GM04503 (cell line): Measurements from ENCODE around the gene KANK4.
A peak's percentile ranks its signal among the peaks of the same experiment; 100 is the strongest.

Experiments used
- DNase-seq: peaks from one replicate; pipeline ENCODE4 v3.0.0-alpha.2; 2012; ENCODE audit warnings: low read depth

Gene KANK4

DNA sequence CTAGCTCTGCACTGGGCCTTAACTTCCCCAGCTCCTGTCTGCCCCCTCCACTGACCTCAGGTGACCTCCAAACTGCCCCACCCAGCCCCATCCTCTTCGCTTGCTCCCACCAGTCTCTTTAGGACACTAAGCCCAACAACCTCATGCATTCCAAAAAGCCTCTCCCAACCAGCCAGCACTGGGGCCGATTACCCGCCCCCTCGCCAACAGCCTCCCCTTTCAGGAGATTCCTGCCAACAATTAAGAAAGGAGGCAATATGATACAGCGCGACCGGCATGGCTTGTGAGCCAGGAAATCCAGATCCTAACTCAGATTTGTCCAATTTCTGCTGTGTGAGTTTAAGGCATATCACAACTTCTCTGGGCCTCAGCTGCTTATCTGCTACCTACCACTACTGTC lies 14.7 kb downstream of the KANK4 start:
- DNase-seq: no peak

DNA sequence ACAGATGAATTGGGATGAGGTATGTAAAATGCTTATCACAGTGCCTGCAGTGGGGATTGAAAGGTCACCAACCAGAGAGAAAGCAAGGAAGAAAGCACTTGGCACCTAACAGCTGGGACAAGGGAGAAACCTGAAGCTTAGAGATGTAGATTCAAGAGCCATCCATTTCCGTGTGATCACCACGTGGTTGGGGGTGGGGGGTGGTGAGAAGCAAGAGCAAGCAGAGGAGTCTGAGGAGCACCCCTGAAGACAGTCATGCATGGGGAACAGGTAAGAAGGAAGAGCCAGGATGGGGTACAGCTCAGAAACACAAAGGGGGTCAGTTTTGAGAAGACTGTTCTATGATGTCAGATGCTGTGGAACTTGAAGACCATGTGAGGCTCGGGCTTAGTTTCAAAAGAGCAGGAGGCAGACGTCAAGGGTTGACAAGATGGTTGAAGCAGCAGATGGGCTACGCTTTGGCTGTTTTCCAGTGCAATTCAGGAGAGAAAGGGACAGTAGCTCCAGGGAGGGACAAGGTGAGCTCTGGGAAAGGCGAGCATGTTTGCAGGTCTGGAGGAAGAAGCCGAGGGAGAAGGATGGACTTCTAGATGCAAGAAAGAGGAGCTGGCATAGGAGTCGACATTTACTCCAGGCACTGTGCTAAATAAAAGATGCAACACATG lies 17.4 kb downstream of the KANK4 start:
- DNase-seq: no peak

DNA sequence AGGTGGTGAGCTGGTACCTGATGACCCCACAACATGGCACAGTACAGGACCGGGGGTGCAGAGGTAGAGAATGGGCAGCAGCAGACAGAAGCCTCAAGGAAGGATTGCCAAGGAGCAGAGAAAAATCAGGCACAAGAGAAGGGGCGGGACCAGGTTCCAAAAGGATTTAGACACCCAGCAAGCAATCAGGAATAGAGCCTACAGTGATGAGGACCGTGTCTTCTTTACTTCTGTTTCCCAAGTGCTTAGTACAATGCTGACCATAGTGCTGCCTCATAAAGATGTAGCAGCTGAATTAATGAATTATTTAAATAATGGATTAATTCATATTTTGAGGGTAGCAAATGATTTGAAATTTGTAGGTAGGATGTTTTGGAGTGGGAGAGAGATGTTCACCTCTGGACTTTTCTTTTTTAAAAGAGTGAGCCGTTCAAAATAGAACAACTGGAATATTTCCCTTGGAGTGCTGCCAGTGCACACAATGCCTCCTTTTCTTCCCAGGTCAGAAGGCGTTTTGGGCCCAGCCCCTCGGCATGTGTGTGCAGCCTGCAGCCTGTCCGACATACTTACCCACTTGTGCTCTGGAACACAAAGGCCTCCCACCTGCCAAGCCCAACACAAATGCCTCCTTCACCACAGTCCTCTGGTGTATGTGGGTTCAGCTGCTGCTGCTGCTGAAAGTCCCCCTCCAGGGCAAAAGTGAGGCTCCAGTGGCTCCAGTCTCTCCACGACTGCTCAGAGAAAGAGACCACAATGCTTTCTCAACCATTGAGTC lies 19.6 kb downstream of the KANK4 start:
- DNase-seq: no peak

DNA sequence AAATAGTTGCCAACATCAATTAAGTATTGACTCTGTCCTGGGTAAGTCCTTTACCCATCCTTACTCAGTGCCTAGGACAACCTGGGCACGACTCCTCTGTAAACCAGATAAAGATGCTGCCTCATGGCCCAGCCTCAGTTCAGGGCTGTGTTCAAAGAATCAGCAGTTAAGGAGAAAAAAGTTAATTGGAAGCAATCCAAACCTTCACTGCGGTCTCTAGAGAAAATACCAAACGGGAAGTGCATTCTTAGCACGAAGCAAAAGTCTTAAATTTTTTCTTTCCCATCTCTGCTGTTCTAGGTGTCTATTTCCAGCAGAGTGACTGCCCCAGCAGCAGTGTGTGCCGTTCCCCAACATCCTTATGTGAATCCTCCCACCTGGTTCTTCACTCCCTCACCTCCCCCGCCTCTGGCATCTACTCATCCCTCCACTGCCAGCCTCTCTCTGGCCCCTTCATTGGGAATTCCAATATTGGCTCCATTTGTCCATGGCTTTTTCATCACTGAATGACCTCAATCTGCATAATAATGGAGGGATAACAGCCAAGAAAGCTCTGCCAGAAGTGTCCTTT lies 23.2 kb downstream of the KANK4 start:
- DNase-seq: peak; percentile 61

DNA sequence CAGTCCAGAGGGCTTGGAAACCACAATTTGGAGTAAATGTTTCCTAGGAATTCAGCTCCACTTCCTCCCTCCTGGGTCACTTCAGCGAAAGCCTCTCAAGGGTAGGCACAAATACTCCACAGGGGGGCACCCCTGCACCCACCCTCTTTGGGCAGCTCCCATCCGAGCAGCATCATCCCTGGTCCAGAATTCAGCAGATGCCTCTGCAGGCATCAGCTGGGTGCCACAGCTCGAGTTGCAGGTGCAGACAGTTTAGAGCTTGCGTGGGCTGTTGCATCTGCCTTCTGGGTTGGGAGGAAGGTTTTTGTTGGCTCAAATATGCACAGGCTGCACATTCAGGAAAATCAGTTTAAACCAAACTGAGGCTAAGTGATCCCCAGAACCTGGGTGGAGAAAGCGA lies 25.0 kb downstream of the KANK4 start:
- no peak for DNase-seq

DNA sequence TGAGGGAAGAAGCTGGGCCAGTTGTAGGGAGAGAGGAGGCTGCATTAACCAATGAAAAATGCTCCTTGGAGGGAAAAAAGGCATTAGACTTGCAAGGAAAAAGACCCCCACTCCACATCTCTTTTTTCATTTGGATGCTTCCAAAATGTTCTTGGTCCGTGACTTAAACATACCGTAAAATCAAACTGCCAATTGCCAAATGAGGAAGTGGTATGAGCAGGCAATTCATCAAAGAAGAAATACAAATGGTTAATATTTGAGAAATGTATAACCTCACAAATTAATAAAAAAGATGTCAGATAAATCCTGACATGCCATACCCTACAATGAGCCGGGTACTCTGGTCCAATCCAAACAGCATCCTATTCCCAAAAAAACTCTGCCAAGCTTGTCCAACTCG lies 30.6 kb downstream of the KANK4 start:
- no peak for DNase-seq

DNA sequence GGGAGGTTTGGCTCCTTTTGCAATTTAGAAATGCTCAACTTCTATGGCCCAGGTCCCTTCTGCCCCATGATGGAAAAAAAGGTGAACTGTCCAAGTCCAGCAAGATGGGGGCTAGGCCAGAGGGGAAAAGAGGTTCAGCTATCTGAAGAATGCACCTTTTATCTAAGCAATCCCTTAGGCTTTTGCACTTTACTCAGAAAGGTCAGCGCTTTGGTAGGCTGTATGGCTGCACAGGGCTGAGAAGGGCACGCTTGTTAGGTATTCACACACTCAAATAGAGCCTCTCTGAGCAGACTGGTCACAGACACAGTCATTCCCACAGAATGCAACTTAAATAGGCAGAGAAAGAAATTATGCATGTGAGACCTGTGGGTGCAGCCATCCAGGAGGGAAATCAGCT lies 31.0 kb downstream of the KANK4 start:
- no peak for DNase-seq

DNA sequence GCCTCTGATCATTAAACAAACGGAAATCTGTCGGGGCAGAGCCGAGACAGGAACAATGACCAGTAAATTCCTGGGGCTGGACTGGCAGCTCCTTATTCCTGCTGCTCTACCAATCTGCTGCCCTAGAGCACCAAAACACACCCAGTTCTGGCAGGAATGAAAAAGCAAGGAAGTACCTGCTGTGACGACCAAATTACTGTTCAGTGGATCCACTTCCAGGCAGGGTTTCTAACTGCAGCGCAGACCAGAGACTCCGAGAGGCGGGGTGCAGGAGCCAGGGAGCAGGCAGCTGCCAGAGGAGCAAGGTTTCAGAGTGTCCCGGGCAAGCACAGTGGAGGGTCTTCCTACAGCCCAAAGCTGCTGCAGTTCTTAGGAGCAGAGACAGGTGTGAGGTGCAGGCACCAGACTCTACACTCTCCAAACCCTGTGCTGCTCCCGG lies 32.4 kb downstream of the KANK4 start:
- no peak for DNase-seq

DNA sequence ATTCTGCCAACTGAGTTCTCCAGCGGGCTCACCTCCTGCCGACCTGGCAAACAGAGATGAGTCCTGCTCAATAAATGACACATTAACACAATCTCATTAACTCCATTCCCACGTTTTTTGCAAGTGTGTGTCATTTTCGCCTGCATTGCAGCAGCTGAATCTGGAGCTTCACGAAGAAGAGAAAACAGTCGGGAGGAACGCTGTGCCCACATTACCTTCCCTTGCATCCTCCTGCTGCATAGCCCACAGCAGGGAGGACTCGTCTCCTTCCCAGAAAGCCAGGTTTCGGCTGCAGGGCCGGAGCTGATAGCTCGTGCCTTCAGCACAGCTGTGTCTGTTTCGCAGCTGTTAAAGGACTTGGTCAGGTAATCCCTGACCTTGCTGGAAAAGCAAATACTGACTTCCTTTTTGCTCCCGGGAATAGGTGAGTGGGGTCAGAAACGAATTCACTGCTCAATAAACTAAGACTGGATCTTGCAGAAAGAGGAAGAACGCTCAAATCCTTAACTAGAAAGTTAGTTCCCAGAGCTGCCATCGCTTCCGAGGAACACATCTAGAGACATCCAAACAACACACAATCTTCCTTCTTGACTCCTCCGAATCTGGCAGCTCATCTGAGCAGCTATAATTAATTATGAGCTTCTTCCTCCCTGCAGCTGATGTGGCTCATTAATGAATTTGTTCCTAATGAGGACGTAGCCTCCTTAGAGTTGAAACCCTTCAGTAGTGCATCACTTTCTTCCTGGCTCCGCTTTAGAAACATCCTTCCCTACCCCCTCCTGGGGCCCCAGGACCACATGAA lies 33.0 kb downstream of the KANK4 start:
- no peak for DNase-seq

DNA sequence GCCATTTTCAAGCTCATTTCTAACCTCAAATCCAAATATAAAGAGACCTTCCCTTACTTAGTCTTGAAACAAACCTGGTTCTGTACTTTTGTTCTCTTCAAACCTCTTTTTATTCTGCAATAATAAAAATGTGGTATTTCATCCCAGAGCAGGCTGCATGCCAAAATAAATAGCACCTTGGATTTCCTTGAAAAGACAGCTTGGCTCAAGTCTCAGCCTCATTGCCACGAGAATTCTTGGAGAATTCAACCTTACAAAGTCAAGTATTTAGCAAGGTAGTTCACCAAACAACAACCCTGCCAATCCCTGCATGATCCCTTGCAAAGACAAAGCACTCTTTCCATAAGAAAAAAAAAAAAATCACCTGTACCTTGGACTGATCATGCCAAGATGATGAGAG lies 33.8 kb downstream of the KANK4 start:
- DNase-seq: no peak

DNA sequence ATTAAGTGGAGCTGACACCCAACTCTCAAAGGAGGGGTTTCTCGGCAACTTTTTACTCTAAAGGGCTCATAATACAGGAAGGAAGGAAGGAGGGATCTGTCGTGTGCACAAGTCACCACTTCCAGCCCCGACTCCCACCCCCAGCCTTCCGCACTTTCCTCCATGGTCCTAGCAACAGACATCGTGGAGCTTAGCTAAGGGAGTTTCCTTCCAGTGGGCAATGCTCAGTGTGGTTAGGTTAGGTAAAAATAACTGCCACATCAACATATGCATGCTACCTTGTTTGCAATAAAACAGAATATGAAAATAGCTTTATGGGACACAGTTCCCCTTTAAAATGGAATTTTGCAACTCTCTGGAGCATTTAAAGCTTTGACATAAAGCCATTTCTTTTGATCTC lies 35.2 kb downstream of the KANK4 start:
- no peak for DNase-seq

DNA sequence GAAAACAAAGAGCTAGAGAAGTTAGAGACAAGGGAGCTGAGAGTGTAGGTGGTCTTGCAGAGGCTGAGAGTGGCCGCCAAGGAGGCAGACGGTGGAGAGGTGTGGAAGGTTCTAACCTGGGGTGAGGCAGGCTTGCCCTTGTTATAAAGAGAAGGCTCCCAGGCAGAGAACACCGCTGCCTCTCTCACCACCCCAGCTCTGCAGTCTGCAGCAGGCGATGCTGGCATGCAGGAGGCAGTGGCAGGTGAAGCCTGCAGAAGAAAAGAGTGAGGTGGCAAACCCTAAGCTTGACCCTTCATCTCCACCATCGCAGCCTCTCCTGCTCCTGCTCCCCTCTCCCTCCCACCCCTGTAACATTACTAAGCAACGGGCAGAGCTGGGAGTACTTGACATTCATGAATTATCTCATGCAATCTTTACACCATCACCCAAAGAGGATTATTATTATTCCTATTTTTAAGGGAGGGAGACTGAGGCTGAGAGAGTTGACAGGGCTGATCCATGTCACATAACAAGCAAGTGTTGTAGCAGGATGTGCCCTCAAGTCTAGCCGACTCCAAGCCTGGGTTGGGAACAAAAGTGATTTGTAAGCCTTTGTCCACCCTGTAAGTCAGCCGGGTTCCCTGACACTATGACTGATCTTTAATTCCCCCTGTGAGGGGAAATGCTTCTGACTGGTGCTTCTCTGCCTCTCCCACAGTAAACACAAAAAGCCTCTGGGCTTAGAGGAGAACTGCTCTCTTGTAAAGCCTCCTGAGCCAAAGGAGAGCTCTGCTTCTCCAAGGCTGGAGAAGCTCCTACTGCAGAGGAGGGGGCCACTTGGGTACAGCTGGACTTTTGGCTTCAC lies 36.1 kb downstream of the KANK4 start:
- DNase-seq: no peak

DNA sequence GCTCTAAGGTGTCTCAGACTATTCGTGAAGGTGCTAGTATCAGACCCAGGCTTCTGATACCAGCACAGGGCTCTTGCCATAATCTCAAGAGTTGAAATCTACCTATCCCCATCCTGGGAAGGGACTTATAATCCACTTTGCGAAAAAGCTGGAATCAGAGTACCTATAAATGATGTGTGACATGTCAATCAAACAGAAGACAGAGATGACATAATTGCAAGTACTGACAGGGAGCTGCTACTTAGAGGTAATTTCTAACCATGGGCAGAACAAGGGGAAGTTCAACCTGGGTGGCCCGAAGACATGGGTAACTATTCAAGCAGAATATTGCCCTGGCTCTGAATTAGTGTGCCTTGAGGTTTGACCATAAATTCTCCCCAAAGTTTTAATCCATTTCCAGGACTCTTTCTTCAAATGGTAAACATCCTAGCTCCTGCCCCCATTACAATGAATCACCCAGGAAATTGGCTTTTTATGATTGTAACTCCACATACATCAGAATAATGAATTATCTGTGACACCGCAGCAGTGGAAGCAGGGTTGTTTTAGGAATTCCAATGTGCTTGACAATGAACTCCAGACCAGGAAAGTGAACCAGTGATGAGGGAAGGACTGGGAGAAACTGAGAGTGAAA lies 37.2 kb downstream of the KANK4 start:
- peak; percentile 15 for DNase-seq

DNA sequence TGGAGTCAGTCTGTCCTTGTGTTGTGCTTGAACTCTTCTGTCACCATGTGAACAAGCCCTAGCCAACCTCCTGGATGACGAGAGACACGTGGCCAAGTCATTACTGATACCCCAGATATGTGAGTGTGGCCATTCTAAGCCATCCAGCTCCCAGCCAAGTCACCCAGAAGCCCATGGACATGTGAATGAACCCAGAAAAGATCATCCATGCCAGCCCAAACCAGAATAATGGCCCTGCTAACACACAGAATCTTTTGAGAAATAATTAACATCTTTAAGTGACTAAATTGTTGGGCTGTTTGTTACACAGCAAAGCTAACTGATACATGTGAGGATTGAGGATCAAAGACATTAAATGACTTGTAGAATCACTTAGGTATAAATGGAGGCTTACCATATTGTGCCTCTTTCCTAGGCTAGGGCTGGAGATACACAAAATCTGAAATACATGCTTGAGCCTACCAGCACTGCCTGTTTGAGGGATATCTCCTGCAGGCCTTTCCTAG lies 38.2 kb downstream of the KANK4 start:
- no peak for DNase-seq

DNA sequence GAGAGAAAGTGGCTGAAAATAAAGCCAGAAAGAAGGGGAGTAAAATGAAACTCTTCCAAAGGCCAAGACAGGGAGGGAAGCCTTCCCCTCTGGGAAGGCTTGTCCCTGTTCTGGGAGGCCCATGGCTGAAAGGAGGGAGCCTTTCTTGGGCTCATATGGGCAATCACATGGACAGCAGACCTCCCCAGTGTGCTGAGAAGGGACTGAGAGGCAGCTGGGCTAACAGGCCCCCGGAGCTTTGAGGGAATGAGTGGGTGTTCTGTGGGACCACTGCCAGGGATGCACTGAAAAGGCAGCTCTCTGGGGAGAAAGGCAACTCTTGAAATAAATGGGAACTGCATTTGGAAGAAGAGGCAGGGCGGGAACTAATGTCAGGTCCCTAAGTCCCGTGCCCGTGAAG lies 39.1 kb downstream of the KANK4 start:
- no peak for DNase-seq

DNA sequence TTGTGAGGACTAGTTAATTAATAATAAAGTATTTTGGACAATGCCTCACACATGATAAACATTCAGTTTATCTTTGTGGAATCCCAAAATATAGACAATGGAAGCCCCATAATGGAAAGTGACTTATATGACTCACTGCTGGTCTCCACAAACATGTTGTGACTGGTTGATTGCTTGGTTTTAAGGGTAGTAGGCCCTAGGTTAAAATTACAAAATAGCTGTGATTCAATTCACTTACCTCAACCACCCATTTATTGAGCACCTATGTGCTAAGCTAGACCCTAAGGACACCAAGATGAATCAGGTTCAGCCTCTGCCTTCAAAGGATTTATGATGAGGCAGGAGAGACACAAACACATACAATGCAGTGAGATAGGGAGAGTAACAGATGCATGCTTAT lies 42.4 kb downstream of the KANK4 start:
- no peak for DNase-seq

DNA sequence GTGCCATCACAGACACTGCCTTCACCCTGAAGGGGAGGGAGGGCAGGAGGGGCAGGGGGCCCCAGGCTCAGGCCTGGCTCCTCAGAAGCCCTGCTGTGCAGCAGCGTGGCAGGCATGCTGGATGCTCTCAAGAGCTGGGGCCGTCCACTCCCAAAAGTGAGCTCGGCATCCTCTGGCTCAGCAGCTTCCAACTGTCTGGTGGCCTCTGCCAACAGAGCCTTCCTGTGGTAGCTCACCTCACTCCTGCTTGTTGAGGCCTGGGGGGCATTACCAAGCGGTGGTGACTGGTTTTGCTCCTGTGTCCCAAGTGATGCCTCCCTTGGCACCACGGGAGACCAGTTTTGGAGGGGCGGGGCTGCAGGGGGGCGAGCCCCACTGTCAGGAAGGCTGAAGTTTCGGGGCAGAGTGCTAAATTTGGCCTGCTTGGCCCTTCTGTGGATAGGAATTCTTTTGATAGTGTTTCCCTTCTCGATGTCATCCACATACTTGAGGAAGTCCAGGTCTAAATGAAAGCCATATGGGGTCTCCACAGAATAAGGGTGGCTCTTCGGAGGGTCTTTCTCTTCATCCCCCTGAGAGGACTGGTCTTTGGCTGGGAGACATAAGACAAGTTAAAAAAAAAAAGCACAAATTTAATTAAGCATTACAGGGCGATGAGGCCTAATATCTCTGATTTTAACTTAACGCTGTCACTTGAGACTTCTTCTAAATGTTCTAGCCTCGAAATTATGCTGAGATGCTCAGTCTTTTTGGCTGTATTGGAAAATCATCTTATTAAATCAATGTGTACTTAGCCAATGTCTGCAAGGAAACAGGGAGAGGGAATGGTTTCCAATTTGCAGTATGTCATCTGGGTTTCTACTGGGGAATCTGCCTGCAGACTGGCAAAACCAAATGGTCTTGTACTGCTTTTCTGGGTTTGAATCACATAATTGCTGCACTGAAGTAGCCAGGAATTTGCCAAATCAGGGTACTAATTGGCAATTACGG lies 44.4 kb downstream of the KANK4 start:
- DNase-seq: no peak

DNA sequence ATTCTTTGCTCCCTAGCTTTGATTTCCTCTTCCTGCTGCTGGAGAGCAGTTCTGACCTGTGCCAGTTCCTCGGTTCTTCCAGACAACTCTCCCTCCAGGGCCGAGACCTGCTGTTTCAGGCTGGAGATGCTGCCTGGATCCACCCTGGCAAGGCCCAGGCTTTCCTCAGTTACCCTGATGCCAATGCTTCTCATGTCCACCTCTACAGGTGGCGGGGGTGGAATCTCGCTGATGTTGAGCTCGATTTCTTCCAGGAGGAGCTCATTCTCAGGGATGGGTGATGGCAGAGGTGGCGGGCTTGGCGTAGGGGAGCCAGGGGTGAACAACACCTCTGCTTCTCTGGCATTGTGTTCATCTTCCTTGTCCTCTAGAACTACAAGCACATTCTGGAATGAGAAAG lies 45.3 kb downstream of the KANK4 start:
- DNase-seq: no peak

DNA sequence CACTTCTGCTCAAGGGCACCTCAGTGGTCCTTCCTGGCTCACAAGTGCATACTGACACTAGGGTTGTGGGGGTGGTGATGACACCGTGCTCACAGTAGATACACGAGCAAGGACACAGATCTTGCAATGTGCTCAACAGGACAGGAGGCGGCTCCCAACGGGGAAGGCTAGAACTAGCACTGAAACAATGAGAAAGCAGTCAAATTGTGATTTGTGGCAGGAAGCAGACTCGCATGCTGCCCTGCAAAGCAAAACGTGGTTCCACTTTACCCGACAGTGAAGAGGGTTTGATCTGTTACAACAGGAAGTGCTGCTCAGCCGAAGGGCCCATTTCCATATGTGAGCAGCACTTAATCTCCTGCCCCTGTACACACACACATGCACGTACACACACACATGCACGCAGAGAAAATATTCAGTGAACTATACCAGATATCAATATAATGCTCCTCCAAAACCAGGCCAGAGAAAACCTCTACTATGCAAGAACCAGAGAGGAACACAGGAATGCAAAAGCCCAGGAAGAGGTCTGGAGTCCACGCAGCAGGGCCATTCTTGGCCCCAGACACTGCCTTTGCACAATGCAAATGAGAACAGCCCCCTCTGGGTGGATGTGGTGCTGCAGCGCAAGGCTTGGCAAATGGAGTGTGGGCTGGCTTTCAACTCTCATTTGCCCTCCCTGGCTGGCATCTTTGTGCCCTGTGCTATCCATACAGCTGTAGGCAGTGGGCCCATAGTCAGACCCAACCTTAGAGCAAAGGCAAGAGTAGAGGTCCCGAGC lies 47.1 kb downstream of the KANK4 start:
- peak; percentile 20 for DNase-seq
